ENCODE data around the gene PON1. TPM values are rescaled to one million over a fixed set of nuclear protein-coding genes. Genes with fewer than 3 reads are reported as not detected.

Gene PON1
- total RNA-seq, 1 experiment from 2014 or later, result not detected

GRCh38 chr7:95320651-95321050 is 3.7 kb downstream of the PON1 start:
- no TSS peak for BruUV-seq (replicated peaks)
- Mint-ChIP-seq H3K9me3 (ENCODE audit: unreplicated experiment) (peaks cover under 1% of the 10 kb centered on the region), H3K4me1 (ENCODE audit: insufficient read depth, unreplicated experiment) (no peaks in the 10 kb centered on the region), H3K36me3 (ENCODE audit: insufficient read depth, unreplicated experiment) (no peaks in the 10 kb centered on the region), H3K27ac (ENCODE audit: low read depth, unreplicated experiment) (no peak overlapping the region), H3K4me3 (ENCODE audit: unreplicated experiment) (no peak overlapping the region), H3K27me3 (ENCODE audit: insufficient read depth, unreplicated experiment) (peaks cover 14% of the 10 kb centered on the region)
- ChIA-PET POLR2A (no interaction called here), CTCF (no interaction called here)
- intact Hi-C loops (cut with micrococcal nuclease), result no loop called here
- no peak for TF ChIP-seq CTCF (IDR thresholded peaks at IDR 0.05; ENCODE audit: unreplicated experiment)
- no peak for DNase-seq (ENCODE audit: unreplicated experiment)

GRCh38 chr7:95319570-95319969 is 4.8 kb downstream of the PON1 start:
- H3K4me1 Mint-ChIP-seq (ENCODE audit: insufficient read depth, unreplicated experiment), result no peaks in the 10 kb centered on the region
- CTCF ChIA-PET, result no interaction called here

DNA sequence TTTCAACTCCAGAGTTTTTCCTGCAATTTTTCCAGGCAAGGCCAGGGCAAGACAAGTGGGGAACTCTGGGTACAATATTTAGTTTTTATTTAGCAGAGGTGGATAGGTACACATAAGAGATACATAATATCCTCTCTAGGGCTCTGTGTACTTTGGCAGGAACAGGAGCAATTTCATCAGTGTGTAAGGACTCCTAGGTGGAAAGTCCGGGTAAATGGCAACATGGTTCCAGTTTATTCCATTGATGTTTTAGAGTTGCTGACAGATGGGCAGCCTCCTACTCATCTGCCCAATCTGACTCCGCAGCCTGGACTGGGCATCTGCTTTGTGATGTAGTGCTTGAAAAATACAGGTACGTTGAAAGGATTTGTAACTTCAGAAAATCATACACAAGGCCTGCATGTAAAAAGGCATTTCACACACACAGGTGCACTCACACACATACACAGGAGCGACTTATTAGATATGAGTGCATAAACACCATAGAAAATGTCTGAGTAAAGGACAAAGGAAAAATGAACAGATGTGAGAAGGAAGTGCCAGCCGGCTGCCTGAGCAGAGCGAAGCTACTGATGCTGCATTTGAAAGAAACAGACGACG is 5.7 kb downstream of the PON1 start:
- no peaks in the 10 kb centered on the region for H3K4me1 Mint-ChIP-seq (ENCODE audit: insufficient read depth, unreplicated experiment)
- intact Hi-C loops (cut with micrococcal nuclease), result no loop called here
- ChIA-PET POLR2A (no interaction called here), CTCF (no interaction called here)
- TF ChIP-seq CTCF (IDR thresholded peaks at IDR 0.05; ENCODE audit: unreplicated experiment), result no peak
- H3K36me3 Mint-ChIP-seq (ENCODE audit: insufficient read depth, unreplicated experiment), result no peaks in the 10 kb centered on the region
- BruUV-seq (replicated peaks), result no TSS peak
- H3K27ac Mint-ChIP-seq (ENCODE audit: low read depth, unreplicated experiment), result no peak overlapping the region
- H3K9me3 Mint-ChIP-seq (ENCODE audit: unreplicated experiment), result peaks cover 5% of the 10 kb centered on the region
- no peak overlapping the region for H3K4me3 Mint-ChIP-seq (ENCODE audit: unreplicated experiment)
- DNase-seq (ENCODE audit: unreplicated experiment), result no peak
- peaks cover 24% of the 10 kb centered on the region for H3K27me3 Mint-ChIP-seq (ENCODE audit: insufficient read depth, unreplicated experiment)

More at GRCh38 chr7:95319570-95319969, 4.8 kb downstream of the PON1 start:
- POLR2A ChIA-PET, result no interaction called here
- peaks cover 14% of the 10 kb centered on the region for H3K27me3 Mint-ChIP-seq (ENCODE audit: insufficient read depth, unreplicated experiment)
- DNase-seq (ENCODE audit: unreplicated experiment), result no peak
- intact Hi-C loops (cut with micrococcal nuclease), result no loop called here
- no peaks in the 10 kb centered on the region for H3K9me3 Mint-ChIP-seq (ENCODE audit: unreplicated experiment)
- no peaks in the 10 kb centered on the region for H3K36me3 Mint-ChIP-seq (ENCODE audit: insufficient read depth, unreplicated experiment)
- H3K27ac Mint-ChIP-seq (ENCODE audit: low read depth, unreplicated experiment), result no peak overlapping the region
- no peak for TF ChIP-seq CTCF (IDR thresholded peaks at IDR 0.05; ENCODE audit: unreplicated experiment)
- BruUV-seq (replicated peaks), result no TSS peak
- H3K4me3 Mint-ChIP-seq (ENCODE audit: unreplicated experiment), result no peak overlapping the region

DNA sequence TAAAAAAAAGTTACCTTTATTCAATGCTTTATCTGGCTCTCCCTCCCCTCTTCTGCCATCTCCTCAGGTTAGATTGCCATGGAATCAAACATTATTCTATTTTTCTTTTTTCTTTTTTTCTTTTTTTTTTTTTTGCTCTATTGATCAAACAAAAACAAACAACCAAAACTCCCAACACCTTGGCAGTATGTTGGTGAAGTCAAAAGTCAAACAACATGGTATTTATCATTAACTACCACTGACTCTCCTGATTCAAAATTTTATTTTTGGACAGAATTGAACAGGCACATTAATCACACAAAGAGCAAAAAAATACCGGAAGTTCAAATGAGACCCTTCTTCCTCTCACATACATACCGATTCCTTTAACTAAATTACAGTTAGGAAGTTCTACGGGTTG is 6.4 kb downstream of the PON1 start:
- CTCF ChIA-PET, result no interaction called here

More for the DNA sequence above, 6.4 kb downstream of the PON1 start:
- no peak for TF ChIP-seq CTCF (IDR thresholded peaks at IDR 0.05; ENCODE audit: unreplicated experiment)
- DNase-seq (ENCODE audit: unreplicated experiment), result no peak
- no peak overlapping the region for H3K27ac Mint-ChIP-seq (ENCODE audit: low read depth, unreplicated experiment)
- no TSS peak for BruUV-seq (replicated peaks)
- no peak overlapping the region for H3K4me3 Mint-ChIP-seq (ENCODE audit: unreplicated experiment)
- H3K27me3 Mint-ChIP-seq (ENCODE audit: insufficient read depth, unreplicated experiment), result peaks cover 29% of the 10 kb centered on the region
- no peaks in the 10 kb centered on the region for H3K4me1 Mint-ChIP-seq (ENCODE audit: insufficient read depth, unreplicated experiment)
- intact Hi-C loops (cut with micrococcal nuclease), result no loop called here
- peaks cover 7% of the 10 kb centered on the region for H3K9me3 Mint-ChIP-seq (ENCODE audit: unreplicated experiment)
- no peaks in the 10 kb centered on the region for H3K36me3 Mint-ChIP-seq (ENCODE audit: insufficient read depth, unreplicated experiment)
- POLR2A ChIA-PET, result no interaction called here

Measured in MCF 10A (cell line).